Cerebellar nuclear complex (tissue), 1 donor: ENCODE measurements around the gene OXNAD1.

Source experiments
- DNase-seq, 2 experiments: peaks; one replicate each; lab custom pipeline; 2025; lab: John Stamatoyannopoulos, UW

OXNAD1 gene

DNA sequence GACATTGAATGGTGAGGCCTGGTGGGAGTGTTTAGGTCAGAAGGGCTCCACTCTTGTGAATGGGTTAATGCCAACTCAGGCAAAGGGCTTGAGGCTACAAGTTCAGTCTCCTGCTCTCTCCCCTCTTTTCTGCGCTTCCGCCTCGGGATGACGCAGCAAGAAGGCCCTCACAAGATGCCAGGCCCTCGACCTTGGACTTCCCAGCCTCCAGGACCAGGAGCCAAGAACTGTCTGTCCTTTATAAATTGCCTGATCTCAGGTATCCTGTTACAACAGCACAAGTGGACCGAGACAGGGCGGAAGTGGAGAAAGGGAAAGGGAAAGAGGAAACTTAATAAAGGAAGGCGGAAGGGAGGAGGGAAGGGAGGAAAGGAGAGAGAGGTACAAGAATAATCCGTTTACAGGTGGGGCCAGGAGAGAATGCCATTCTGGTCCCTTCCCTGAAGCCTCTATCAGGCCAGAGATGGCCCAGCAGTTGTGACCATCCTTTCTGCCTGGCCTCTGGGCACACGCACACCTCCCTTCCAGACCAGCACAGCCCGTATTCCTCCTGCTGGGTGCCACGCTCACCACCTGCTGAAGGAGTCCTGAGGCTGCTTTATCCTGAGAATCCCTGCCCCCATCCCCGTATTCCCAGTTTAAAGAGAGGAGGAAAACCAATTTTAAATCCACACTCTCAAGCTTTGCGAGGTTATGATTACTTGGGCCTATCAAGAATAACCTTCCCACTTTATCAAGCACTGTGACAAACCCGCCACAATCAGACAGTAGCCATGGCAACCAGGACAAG is 64.2 kb downstream of the OXNAD1 start:
- DNase-seq, result no peak

DNA sequence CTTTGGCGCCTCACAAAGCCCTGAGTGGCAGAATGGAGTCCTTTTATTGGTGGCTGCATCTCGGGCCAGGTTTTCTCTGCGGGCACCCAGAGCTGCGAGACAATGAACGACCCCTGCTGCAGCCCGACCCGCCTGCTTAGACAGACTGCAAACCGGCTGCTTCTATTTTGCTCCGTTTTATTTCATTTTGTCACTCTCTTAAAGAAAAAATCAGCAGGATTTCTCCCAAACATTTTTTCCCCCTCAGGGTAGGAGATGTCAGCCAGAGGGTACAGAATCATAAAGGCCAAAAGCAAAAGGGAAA is 64.8 kb downstream of the OXNAD1 start:
- DNase-seq, result no peak

DNA sequence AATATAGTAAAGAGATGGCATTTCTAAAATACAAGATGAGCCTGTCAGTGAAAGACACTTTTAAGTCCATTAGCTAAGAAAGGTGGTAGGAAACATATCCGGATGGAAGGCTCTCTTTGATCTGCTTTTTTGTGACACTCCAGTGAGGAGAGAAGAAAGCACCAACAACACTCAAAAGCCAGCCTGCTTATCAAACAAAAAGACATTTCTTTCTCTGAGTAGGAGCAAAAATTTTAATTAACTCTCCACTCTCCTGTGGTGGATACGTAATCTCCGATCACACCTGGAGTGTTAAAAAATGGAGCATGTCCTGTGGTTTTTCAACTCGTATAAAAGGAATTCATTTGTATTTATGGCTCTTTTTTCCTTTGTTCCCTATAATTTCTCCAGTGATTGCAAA is 65.3 kb downstream of the OXNAD1 start:
- DNase-seq, result no peak

DNA sequence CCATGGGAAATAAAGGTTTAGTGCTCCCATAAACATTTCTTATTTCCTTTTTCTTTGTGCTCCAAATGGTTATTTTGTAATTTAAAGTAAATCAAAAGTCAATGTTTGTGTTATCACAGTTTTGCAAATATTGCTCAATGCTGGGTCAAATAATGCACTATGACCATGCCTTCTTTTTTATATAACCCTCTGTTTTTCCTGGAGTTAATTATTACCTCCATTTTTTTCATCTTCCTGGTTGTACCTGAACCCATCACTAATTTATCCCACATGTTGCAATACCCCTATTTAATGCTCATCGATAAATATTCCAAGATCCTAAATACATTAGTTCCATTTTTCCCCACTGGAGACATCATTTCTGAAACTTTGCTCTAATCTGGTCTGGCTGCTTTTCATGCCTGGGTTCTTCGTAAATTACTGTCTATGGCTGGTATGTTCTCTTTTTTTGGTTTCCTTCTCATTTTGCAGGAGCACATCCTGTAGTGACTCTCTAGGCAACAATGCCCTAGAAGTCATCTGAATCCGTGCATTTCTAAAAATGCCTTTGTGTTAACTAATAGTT is 66.4 kb downstream of the OXNAD1 start:
- no peak for DNase-seq

DNA sequence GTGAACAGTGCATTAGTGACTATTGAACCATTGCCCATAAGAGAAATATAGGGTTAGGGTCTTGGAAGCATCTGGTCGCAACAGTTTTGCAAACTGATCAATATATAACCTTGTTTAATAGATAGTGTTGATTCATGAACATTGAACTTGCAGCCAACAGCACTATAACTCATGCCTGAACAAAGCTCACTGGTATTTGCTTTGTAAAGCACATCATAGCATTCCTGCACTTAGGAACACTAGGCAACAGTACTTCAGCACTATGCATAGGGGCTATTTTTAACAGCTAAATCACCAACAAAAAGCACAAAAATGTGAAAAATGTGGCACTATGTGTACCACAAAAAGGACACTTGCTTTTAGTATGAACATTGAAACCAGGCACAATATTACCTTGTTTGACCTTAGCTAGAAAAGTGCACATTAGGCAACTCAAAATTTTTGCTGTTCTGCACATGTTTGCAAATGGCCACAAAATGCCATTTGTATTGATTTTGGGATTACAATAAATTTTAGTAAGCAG is 68.0 kb downstream of the OXNAD1 start:
- no peak for DNase-seq

DNA sequence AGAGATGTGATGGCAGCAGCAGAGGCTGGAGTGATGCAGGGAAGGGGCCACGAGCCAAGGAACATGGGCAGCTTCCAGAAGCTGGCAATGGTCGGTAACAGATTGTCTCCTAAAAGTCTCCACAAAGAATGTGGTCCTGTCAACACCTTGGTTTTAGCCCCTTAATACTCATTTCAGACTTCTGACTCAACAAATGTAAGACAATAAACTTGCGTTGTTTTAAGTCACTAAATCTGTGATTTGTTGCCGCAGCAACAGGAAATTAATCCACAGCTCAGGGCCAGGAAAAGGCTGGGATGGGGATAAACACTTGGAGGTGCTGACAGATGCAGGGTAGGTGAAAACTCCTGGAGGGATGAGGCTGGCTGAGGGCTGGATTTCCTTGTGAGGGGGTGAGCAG is 69.9 kb downstream of the OXNAD1 start:
- no peak for DNase-seq

DNA sequence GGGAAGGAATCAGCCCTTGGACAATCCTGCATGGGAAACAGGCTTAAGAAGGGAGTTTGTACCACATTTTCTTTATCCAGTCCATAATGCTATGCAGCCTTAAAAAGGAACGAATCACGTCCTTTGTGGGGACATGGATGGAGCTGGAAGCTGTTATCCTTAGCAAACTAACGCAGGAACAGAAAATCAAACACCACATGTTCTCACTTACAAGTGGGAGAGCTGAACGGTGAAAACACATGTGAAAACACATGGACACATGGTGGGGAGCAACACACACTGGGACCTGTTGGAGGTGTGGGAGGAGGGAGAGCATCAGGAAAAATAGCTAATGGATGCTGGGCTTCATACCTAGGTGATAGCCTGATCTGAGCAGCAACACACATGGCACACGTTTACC is 70.3 kb downstream of the OXNAD1 start:
- DNase-seq, result no peak

DNA sequence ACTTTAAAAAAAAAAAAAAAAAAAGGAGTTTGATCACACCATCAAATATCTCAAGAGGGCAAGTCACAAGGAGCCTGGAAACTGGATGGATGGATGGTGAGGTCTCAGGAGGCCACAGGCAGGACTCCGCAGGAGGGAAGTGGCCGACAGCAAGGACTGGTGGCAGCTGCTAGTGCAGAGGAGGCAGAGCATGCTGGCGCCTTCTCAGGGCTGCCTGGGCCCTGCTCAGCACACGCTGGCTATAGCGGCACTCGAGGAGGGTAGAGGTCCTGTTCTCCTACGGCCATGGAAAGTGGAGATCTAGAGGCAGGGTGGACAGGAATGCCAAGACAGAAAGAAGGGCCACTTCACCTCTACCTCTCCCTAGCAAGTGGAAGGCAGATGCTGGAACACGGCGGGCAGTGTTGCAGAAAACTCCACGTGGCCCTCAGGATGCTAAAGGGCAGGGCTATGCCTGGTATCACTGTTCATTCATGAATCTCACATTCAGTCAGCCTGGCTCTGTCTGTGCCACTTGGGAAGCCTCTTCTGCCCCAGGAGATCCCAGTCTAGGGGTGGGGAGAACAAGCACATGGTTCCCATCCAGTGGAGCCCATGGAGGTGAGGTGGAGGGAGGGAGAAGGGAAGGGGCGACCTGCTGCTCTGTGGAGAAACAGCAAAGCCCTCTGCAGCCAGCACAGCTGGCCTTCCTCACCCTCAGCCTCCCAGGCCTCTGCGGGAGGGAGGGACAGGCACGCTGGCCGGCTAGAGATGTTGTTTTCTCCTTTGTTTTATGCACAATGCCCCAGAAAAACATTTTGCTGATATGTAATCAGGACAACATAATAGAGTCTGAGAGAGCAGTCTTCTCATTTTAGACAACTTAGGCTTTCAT is 71.0 kb downstream of the OXNAD1 start:
- no peak for DNase-seq

DNA sequence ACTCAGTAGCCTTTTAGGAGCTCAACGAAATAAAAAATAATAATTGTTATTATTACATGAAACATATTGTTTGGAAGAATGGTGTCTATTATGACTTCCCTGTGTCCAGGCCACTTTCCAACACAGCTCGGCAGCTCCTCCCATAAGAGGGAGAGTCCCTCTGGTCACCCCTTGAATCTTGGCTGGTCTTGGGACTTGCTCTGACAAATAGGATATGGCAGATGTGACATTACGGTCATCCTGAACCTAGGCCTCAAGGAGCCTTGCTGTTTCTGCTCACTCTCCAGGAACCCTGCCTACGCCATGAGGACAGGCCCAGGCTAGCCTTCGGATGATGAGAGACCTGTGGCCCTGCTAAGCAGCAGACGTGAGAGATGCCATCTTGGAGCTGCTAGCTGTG is 71.8 kb downstream of the OXNAD1 start:
- DNase-seq, result no peak

DNA sequence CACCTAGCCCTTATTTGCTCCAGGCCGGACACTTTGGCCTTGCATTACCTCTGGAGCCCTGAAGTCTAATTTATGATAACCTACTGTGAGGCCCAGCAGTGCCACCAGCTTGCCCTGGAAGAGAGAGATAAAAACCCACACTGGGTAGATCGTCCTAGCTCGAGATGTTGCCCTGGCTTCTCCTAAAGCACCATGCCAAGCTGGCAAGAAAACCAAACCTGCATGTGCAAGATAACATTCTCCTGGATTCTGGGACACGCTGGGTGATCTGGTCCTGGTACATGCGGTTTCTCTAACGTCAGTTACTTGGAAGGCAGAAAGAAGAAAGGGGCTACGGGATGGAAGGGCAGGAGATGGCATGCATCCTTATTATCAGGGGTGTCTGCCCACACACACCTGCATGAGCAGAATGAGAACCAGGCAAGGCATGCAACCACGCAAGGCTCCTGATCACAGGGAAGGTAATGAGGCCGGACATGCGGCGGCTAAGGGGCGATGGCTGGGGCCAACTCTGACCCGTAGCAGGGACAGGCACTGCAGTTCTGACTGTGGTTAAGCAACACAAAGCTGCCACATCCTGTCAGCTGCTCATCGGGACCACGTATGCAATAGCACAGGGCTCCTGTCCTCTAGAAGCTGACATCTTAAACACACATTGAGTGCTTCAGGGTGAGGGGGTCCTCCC is 73.0 kb downstream of the OXNAD1 start:
- DNase-seq, result no peak

DNA sequence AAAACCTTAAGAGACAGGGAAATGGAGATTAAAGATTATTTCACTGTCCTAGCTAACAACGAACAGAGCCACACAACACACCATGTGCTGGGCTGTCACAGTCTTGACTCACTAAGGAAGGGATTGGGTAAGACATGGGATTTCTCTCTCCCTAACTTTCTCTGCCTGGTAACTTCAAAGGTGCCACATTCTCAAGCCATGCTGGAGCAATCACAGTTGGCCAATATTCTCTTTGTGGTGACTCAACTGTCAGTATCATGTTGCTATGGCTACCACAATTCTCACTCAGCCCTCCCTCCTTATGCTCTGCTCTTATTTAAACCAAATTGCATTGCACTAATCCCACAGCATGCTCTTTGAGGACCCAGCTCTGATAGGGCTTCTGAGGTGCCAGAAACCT is 74.0 kb downstream of the OXNAD1 start:
- no peak for DNase-seq

DNA sequence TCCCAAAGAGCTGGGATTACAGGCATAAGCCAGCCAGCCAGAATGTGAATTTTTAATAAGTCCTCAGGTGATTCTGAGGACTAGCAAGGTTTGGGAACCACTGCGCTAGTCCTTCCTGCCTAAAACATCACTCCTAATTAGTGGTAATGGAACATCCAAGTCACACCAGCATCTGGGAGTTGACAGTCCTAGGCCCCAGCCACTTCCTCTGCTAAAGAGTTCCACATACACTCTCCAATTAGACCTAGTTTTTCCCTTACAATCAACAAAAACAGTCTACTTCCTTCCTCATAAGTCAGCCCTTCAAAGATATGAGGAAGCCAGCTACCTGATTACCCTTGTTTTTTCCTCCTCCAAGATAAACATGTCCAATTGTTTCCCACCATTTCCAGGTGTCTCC is 78.1 kb downstream of the OXNAD1 start:
- DNase-seq, result no peak

DNA sequence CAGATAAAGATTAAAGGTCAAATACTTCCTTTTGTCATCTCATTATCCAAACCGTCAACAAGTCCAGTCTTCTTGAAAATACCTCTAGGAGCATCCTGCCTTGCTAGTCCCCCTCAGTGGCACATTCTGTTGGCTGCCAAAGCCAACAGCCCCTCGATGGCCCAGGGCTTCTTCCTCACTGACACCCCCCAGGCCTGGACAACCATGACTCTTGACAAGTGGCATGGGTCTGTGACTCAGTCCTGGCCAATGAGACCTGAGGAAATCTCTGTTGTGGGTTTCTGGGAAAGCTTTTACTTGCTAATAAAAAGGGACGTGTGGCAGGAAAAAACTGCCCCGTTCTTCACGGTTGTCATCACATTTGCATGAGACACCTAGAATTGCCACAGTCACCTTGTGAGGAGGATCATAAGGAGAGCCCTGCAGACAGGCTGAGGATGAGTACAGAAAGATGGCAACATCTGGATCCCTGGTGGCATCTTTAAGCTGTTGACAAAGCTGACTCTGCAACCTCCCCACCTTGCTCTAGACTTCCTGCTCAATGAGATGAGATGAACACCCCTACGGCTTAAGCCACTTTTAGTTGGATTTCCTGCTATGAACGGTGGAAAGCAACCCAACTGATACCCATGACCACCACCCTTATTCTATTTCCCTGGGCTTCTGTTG is 81.5 kb downstream of the OXNAD1 start:
- no peak for DNase-seq

DNA sequence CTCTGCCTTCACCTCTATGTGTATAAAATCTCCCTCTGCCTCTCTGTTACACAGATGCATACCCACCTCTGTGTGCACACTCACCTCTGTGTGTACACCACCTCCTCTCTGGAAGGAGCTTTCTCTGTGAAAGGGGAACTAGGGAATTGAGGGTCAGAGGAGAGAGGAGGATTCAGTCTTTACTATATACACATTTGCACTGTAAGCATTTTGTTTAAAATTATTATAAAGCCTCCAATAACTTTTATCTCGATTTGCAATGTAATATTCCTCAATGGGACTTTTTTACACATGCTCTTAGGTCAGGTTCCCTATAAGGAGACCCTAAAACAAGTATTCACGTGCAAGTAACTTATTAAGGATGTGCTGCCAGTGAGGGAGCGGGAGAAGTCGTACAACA is 82.5 kb downstream of the OXNAD1 start:
- no peak for DNase-seq

DNA sequence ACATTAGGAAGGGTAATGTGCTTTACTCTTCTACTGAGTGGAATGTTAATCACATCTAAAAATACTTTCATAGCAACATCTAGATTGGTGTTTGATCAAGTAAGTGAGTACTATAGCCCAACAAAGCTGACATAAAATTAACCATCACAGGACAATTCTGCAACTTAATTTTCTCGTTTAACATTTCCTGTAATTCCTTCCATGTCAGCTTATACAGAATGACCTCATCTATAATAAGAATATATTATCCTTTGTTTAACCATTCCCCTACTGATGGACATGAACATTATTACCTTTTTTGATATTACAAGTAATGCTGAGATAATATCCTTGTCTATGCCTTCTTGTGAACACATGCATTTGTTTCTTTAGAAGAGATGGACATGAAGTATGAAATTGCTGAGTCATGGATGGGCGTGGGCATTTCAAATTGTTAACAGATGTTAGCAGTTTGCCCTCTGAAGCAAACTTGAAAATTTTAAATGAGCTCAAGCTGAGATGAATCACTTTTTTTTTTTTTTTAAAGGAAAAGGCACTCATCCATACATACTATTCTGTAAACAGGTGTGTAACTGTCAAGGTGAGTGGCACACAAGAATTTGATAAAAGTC is 85.1 kb downstream of the OXNAD1 start:
- DNase-seq, result no peak

DNA sequence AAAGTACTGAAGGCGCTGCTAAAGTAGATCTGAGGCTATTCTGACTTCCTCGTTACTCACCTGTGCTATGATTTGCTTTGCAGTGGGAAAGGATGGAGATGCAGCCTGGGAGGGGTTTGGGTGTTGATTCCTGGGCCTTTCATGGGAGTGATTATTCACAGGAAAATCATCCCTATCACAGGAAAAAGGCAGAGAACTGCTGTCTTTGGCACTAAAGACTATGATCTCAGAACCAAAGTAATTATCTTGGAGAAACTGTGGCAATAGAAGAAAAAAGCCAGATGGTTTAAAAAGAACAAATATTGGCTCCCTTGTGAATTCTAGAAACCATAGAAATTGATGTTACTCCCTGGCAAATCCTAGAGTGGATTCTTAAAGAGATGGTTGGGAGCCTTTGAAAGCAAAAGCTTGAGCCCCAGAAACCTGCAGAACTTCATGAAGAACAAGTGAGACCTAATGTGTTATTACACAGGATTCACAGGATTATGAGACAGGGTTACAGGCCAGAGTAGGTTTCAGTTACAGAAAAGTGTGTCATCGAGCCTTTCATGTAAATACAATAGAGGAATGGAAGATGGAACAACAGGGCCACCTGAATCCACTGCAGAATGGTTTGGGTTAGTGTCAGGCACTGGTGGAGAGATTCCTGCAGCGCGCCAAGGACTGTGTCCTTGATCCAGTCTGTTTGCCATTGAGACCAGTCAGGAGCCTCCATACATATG is 85.7 kb downstream of the OXNAD1 start:
- no peak for DNase-seq

DNA sequence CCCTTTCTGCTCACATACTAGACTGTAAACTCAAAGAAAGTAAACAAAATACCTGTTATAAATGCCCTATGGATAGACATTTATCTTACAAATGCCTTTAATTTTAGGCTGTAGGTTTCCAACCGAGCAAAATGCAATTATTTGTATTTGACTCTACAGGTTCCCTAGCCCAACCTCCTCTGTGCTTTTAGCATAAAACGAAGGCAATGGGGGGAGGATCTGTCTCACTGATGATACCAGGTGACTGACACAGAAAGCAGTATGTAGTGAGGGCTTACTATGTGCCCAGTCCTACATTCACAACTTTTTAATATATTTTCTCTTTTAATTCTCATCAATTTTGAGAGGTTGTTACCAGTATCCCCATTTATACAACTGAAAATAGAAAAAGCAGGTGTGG is 87.4 kb downstream of the OXNAD1 start:
- no peak for DNase-seq

DNA sequence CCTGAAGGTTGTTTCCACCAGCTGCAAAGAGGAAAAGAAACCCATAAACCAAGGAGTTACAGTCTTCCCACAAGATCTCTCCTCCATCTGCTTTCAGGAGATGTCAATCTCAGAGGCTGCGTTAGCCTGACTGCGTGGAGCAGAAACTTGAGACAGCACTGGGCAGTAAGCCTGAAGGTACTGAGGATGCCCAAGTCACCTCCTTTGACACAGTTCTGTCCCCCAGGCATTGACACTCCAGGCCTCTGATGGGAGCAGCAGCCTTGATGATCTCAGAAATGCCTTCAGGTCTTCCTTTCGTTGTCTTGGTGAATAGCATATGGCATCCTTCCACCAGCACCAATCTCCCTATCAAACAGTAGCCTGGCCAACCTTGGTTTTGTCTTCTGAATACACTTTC is 89.3 kb downstream of the OXNAD1 start:
- no peak for DNase-seq
